ENCODE results near the gene SLC1A2. TPM values are rescaled to one million over a fixed set of nuclear protein-coding genes. Genes with fewer than 3 reads are reported as not detected.
A peak's percentile ranks its signal among the peaks of the same experiment; 100 is the strongest.

Gene SLC1A2
- total RNA-seq, 1 donor from 2014 or later = 0.10 TPM

- DNase-seq (ENCODE audit: low read depth) = peak; percentile 58
Observed at GRCh38 chr11:35274909-35275785, 144.2 kb downstream of the SLC1A2 start.

- no peak for DNase-seq (ENCODE audit: low read depth)
Observed at GRCh38 chr11:35272391-35272902, 146.9 kb downstream of the SLC1A2 start.

GRCh38 chr11:35271031-35271430 is 148.3 kb downstream of the SLC1A2 start:
- no peak for DNase-seq (ENCODE audit: low read depth)

GRCh38 chr11:35270342-35270741 is 149.0 kb downstream of the SLC1A2 start:
- DNase-seq (ENCODE audit: low read depth) = no peak

- peak; percentile 68 for DNase-seq (ENCODE audit: low read depth)
Observed at GRCh38 chr11:35267504-35267903, 151.9 kb downstream of the SLC1A2 start.

GRCh38 chr11:35265755-35266454 is 153.5 kb downstream of the SLC1A2 start:
- DNase-seq (ENCODE audit: low read depth) = no peak

GRCh38 chr11:35262735-35263134 is 156.6 kb downstream of the SLC1A2 start:
- no peak for DNase-seq (ENCODE audit: low read depth)

GRCh38 chr11:35262056-35262455 is 157.3 kb downstream of the SLC1A2 start:
- DNase-seq (ENCODE audit: low read depth) = no peak

GRCh38 chr11:35261197-35261596 is 158.2 kb downstream of the SLC1A2 start:
- DNase-seq (ENCODE audit: low read depth) = no peak

GRCh38 chr11:35260342-35260985 is 158.9 kb downstream of the SLC1A2 start:
- DNase-seq (ENCODE audit: low read depth) = no peak

GRCh38 chr11:35259529-35259928 is 159.8 kb downstream of the SLC1A2 start:
- DNase-seq (ENCODE audit: low read depth) = no peak

GRCh38 chr11:35257281-35257680 is 162.1 kb downstream of the SLC1A2 start:
- no peak for DNase-seq (ENCODE audit: low read depth)

- DNase-seq (ENCODE audit: low read depth) = no peak
Observed at GRCh38 chr11:35256296-35256695, 163.1 kb downstream of the SLC1A2 start.

GRCh38 chr11:35255514-35255913 is 163.8 kb downstream of the SLC1A2 start:
- DNase-seq (ENCODE audit: low read depth) = no peak

- DNase-seq (ENCODE audit: low read depth) = no peak
Observed at GRCh38 chr11:35253237-35253636, 166.1 kb downstream of the SLC1A2 start.

GRCh38 chr11:35250621-35251020 is 168.7 kb downstream of the SLC1A2 start:
- DNase-seq (ENCODE audit: low read depth) = no peak

GRCh38 chr11:35250192-35250591 is 169.2 kb downstream of the SLC1A2 start:
- no peak for DNase-seq (ENCODE audit: low read depth)

GRCh38 chr11:35248558-35249323 is 170.6 kb downstream of the SLC1A2 start:
- DNase-seq (ENCODE audit: low read depth) = no peak

GRCh38 chr11:35247863-35248262 is 171.5 kb downstream of the SLC1A2 start:
- DNase-seq (ENCODE audit: low read depth) = no peak

- no peak for DNase-seq (ENCODE audit: low read depth)
Observed at GRCh38 chr11:35247428-35247827, 171.9 kb downstream of the SLC1A2 start.

- DNase-seq (ENCODE audit: low read depth) = no peak
Observed at GRCh38 chr11:35246745-35247144, 172.6 kb downstream of the SLC1A2 start.

GRCh38 chr11:35245786-35246185 is 173.6 kb downstream of the SLC1A2 start:
- DNase-seq (ENCODE audit: low read depth) = no peak
